Right lobe of liver (tissue), 4 donors: ENCODE results near the gene FIGNL1.

Experiments used
- POLR2A ChIP-seq: fragments of 450-650 bp; IDR thresholded peaks from one replicate; pipeline ENCODE4 v1.6.1; 2017; ENCODE audit warnings: antibody characterized with exemption, mild to moderate bottlenecking
- TF ChIP-seq, protein P1 (sequence below), 4 donors: fragments of 200-600 bp in 3 of 4; fragments of 450-650 bp in 1 of 4; IDR thresholded peaks; one replicate each; pipeline versions ENCODE4 v1.5.1 to v1.8.0; 2016 to 2022; ENCODE audit warnings: antibody characterized with exemption in 4 of 4, mild to moderate bottlenecking in 2 of 4
- donor health status: DM: no; HTN: no; CAD: no.
- donor health status: DM: no; HTN: no; CAD: no.
- donor health status: DM: no; HTN: yes; CAD: no.

DNA sequence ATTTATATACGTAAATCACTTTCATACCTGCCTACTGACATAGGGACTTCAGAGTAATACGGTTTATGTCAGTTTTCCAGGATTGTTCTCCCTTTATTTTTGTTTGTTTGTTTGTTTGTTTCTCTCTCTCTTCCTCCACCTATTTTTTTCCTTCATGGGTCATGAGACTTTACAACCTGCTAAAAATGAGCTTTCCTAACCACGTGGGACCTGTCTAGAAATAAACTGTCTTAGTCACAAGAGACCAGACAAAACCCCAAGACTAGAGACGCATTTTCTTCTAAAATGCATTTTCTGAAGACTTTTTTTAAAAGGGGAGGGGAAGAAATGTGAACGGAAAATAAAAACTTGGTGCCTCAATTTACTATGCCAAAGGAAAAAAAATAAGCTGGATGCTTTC, 41.1 kb upstream of the FIGNL1 start:
- TF ChIP-seq, protein P1, sequence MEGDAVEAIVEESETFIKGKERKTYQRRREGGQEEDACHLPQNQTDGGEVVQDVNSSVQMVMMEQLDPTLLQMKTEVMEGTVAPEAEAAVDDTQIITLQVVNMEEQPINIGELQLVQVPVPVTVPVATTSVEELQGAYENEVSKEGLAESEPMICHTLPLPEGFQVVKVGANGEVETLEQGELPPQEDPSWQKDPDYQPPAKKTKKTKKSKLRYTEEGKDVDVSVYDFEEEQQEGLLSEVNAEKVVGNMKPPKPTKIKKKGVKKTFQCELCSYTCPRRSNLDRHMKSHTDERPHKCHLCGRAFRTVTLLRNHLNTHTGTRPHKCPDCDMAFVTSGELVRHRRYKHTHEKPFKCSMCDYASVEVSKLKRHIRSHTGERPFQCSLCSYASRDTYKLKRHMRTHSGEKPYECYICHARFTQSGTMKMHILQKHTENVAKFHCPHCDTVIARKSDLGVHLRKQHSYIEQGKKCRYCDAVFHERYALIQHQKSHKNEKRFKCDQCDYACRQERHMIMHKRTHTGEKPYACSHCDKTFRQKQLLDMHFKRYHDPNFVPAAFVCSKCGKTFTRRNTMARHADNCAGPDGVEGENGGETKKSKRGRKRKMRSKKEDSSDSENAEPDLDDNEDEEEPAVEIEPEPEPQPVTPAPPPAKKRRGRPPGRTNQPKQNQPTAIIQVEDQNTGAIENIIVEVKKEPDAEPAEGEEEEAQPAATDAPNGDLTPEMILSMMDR (IDR thresholded peaks at IDR 0.05) = no peak
- no peak for TF ChIP-seq POLR2A
